Lung microvascular endothelial cell (primary cell): Measurements from ENCODE around the gene ABCB8. TPM values are rescaled to one million over a fixed set of nuclear protein-coding genes. Genes with fewer than 3 reads are reported as not detected.
A peak's percentile ranks its signal among the peaks of the same experiment; 100 is the strongest.

Experiments used
- DNase-seq, 2 donors: peaks; one replicate each; pipeline versions ENCODE4 v3.0.0 to v3.0.0-alpha.2; 2010; ENCODE audit warnings: low read depth in 2 of 2
- total RNA-seq: library from RNA; depleted of rRNA; stranded (reverse); fragments of >200 nt; gene quantifications from 2 replicates; pipeline ENCODE4 v1.2.1, GENCODE V29; 2014

ABCB8 gene
- total RNA-seq, 1 donor from 2014 or later = 10.3 TPM

- no peak for DNase-seq
These were observed 42.3 kb downstream of the ABCB8 start for GRCh38 chr7:151070574-151070960.

- DNase-seq = no peak
These were observed 43.0 kb downstream of the ABCB8 start for GRCh38 chr7:151071032-151071866.

- DNase-seq = no peak
These were observed 45.7 kb downstream of the ABCB8 start for GRCh38 chr7:151073990-151074389.

- DNase-seq = no peak
These were observed 46.8 kb downstream of the ABCB8 start for GRCh38 chr7:151074817-151075661.

- DNase-seq = no peak
These were observed 47.4 kb downstream of the ABCB8 start for GRCh38 chr7:151075662-151075971.

GRCh38 chr7:151075978-151076426 lies 47.8 kb downstream of the ABCB8 start:
- DNase-seq = no peak

GRCh38 chr7:151076863-151077704 lies 48.8 kb downstream of the ABCB8 start:
- peak; percentile 24 to 42 for DNase-seq

GRCh38 chr7:151077705-151078232 lies 49.5 kb downstream of the ABCB8 start:
- no peak for DNase-seq

GRCh38 chr7:151078233-151079040 lies 50.2 kb downstream of the ABCB8 start:
- DNase-seq = no peak

- DNase-seq = no peak
These were observed 51.1 kb downstream of the ABCB8 start for GRCh38 chr7:151079199-151079910.

- peak; percentile 36 to 50 for DNase-seq
These were observed 51.8 kb downstream of the ABCB8 start for GRCh38 chr7:151080067-151080521.

- peak; percentile 87 to 93 for DNase-seq
These were observed 52.4 kb downstream of the ABCB8 start, which contains the start of gene FASTK for GRCh38 chr7:151080522-151081169. Gene FASTK, minus strand, starts transcription at chr7:151080809. Its CDS starts 43 bp downstream, at chr7:151080766.

- peak; percentile 37 to 38 for DNase-seq
These were observed 53.2 kb downstream of the ABCB8 start for GRCh38 chr7:151081170-151082101.

- no peak for DNase-seq
These were observed 54.2 kb downstream of the ABCB8 start for GRCh38 chr7:151082141-151083070.

- peak; percentile 60 to 70 for DNase-seq
These were observed 55.0 kb downstream of the ABCB8 start, which contains the start of gene TMUB1 for GRCh38 chr7:151083071-151083823. Gene TMUB1, minus strand, starts transcription at chr7:151083493. Its CDS starts 930 bp downstream, at chr7:151082563.

- no peak for DNase-seq
These were observed 55.5 kb downstream of the ABCB8 start for GRCh38 chr7:151083824-151084160.
